Amniotic epithelial cell (primary cell): Measurements from ENCODE around the gene MAP4K3.
A peak's percentile ranks its signal among the peaks of the same experiment; 100 is the strongest.
"Not testable (repeated sequence)": the region's sequence is repeated elsewhere in the genome, so short reads cannot be mapped to it uniquely, and the experiment has no call there.

ENCODE experiments used
- DNase-seq: peaks from one replicate; pipeline ENCODE4 v3.0.0-alpha.2; 2010; ENCODE audit warnings: low read depth

The MAP4K3 gene

GRCh38 chr2:39301352-39301751 is 135.7 kb downstream of the MAP4K3 start:
- no peak for DNase-seq

GRCh38 chr2:39300044-39300978 is 136.8 kb downstream of the MAP4K3 start:
- DNase-seq: no peak

- no peak for DNase-seq
These were observed 146.7 kb downstream of the MAP4K3 start for GRCh38 chr2:39290433-39290832.

- DNase-seq: peak; percentile 53
These were observed 147.5 kb downstream of the MAP4K3 start for GRCh38 chr2:39289609-39290008.

GRCh38 chr2:39283561-39283960 is 153.5 kb downstream of the MAP4K3 start:
- no peak for DNase-seq

- DNase-seq: no peak
These were observed 155.7 kb downstream of the MAP4K3 start for GRCh38 chr2:39281391-39281790.

- no peak for DNase-seq
These were observed 162.1 kb downstream of the MAP4K3 start for GRCh38 chr2:39275016-39275415.

- DNase-seq: no peak
These were observed 167.1 kb downstream of the MAP4K3 start for GRCh38 chr2:39269941-39270340.

- no peak for DNase-seq
These were observed 170.1 kb downstream of the MAP4K3 start for GRCh38 chr2:39266916-39267434.

- DNase-seq: peak; percentile 19
These were observed 170.8 kb downstream of the MAP4K3 start for GRCh38 chr2:39266139-39266805.

GRCh38 chr2:39265315-39265714 is 171.8 kb downstream of the MAP4K3 start:
- DNase-seq: no peak

- no peak for DNase-seq
These were observed 172.4 kb downstream of the MAP4K3 start for GRCh38 chr2:39264733-39265132.

GRCh38 chr2:39260087-39260486 is 177.0 kb downstream of the MAP4K3 start:
- DNase-seq: no peak

GRCh38 chr2:39256040-39256439 is 181.0 kb downstream of the MAP4K3 start:
- DNase-seq: no peak

- no peak for DNase-seq
These were observed 184.1 kb downstream of the MAP4K3 start for GRCh38 chr2:39252888-39253518.

GRCh38 chr2:39247512-39248043 is 189.5 kb downstream of the MAP4K3 start:
- DNase-seq: no peak

- DNase-seq: no peak
These were observed 190.6 kb downstream of the MAP4K3 start for GRCh38 chr2:39246382-39246980.

GRCh38 chr2:39244963-39245625 is 192.0 kb downstream of the MAP4K3 start:
- not testable (repeated sequence) for DNase-seq

- DNase-seq: not testable (repeated sequence)
These were observed 192.7 kb downstream of the MAP4K3 start for GRCh38 chr2:39244241-39244862.

- DNase-seq: no peak
These were observed 193.5 kb downstream of the MAP4K3 start, which contains the start of gene CDKL4 for GRCh38 chr2:39243469-39244123. TSS of gene CDKL4 (minus strand) at chr2:39243970.
